ENCODE results near the gene SCN9A. TPM values are rescaled to one million over a fixed set of nuclear protein-coding genes. Genes with fewer than 3 reads are reported as not detected.

The SCN9A gene
- total RNA-seq, 1 experiment from 2014 or later: 3.4 TPM

DNA sequence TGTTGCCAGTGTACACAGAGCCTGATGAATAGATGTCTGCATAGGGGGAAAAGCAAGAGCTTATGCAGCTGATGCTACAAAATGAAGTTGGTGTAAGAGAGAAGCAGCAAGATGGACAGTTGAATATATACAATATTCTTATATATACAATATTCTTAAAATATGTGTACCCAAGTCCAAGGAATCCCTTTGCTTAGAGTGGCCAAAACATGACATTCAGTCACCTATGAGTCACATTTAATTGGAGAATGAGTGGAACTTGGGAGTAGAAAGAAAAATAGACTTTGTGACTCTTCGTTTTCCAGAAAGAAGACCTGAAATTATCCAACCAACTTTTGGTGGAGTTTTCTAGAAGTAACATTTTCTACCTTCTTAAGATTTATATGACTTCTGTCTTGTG is 81.8 kb downstream of the SCN9A start:
- no peak overlapping the region for H3K4me2 ChIP-seq
- H3K4me1 ChIP-seq (replicated peaks; ENCODE audit: insufficient read depth): no peaks in the 10 kb centered on the region
- no peaks in the 10 kb centered on the region for H3K9me2 ChIP-seq (ENCODE audit: insufficient read depth)
- H3K79me2 ChIP-seq (ENCODE audit: low read depth): no peaks in the 10 kb centered on the region
- no peak overlapping the region for H2AFZ ChIP-seq
- no peaks in the 10 kb centered on the region for H3K27me3 ChIP-seq (ENCODE audit: insufficient read depth, low read depth)
- H3F3A ChIP-seq (ENCODE audit: insufficient read depth, low read depth): no peaks in the 10 kb centered on the region
- no TSS peak for BruUV-seq (replicated peaks)
- TF ChIP-seq, protein P1, sequence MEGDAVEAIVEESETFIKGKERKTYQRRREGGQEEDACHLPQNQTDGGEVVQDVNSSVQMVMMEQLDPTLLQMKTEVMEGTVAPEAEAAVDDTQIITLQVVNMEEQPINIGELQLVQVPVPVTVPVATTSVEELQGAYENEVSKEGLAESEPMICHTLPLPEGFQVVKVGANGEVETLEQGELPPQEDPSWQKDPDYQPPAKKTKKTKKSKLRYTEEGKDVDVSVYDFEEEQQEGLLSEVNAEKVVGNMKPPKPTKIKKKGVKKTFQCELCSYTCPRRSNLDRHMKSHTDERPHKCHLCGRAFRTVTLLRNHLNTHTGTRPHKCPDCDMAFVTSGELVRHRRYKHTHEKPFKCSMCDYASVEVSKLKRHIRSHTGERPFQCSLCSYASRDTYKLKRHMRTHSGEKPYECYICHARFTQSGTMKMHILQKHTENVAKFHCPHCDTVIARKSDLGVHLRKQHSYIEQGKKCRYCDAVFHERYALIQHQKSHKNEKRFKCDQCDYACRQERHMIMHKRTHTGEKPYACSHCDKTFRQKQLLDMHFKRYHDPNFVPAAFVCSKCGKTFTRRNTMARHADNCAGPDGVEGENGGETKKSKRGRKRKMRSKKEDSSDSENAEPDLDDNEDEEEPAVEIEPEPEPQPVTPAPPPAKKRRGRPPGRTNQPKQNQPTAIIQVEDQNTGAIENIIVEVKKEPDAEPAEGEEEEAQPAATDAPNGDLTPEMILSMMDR (conservative IDR thresholded peaks at IDR 0.05): no peak
- TF ChIP-seq EZH2 (IDR thresholded peaks at IDR 0.05; ENCODE audit: low read depth): no peak
- H3K27ac ChIP-seq: no peak overlapping the region
- POLR2A ChIA-PET (ENCODE audit: unreplicated experiment): no interaction called here
- intact Hi-C loops (cut with micrococcal nuclease; ENCODE audit: unreplicated experiment): no loop called here
- no peaks in the 10 kb centered on the region for H3K36me3 ChIP-seq (ENCODE audit: low read depth)
- no peak for DNase-seq
- no peaks in the 10 kb centered on the region for H4K20me1 ChIP-seq (ENCODE audit: insufficient read depth)
- CTCF ChIA-PET: no interaction called here
- H3K4me3 ChIP-seq: no peak overlapping the region
- H3K9me3 ChIP-seq (ENCODE audit: insufficient read depth, low read depth): no peaks in the 10 kb centered on the region

DNA sequence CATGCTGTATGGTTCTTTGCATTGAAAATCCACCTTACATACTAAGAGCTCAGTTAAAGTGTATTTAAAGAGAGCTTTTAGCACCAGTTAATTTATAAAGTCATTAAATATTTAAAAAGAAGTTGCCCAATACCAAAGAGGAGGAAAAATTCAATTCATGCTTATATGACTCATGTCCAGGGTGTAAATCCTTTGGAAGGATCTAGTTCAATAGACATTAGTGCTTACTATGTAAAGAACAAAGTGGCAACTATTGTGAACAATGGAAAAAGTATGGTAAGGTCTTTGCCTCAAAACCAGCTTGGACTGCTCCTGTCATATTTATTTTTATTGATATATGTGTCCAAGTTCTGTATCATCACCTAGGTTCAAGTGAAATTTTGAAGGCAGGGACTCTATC is 90.5 kb downstream of the SCN9A start:
- H3K27me3 ChIP-seq (ENCODE audit: insufficient read depth, low read depth): no peaks in the 10 kb centered on the region
- no peaks in the 10 kb centered on the region for H3K79me2 ChIP-seq (ENCODE audit: low read depth)
- no TSS peak for BruUV-seq (replicated peaks)
- DNase-seq: no peak
- H3K36me3 ChIP-seq (ENCODE audit: low read depth): no peaks in the 10 kb centered on the region
- H3F3A ChIP-seq (ENCODE audit: insufficient read depth, low read depth): no peaks in the 10 kb centered on the region
- H3K4me3 ChIP-seq: no peak overlapping the region
- POLR2A ChIA-PET (ENCODE audit: unreplicated experiment): no interaction called here
- no peaks in the 10 kb centered on the region for H3K9me2 ChIP-seq (ENCODE audit: insufficient read depth)
- CTCF ChIA-PET: interaction anchor here (0.6 kb wide), 1 partner anchor 972 kb away, joined by 3 read pairs; no protein-coding TSS in a partner anchor
- no peaks in the 10 kb centered on the region for H3K9me3 ChIP-seq (ENCODE audit: insufficient read depth, low read depth)
- H4K20me1 ChIP-seq (ENCODE audit: insufficient read depth): no peaks in the 10 kb centered on the region
- no peak overlapping the region for H3K4me2 ChIP-seq
- H2AFZ ChIP-seq: no peak overlapping the region
- intact Hi-C loops (cut with micrococcal nuclease; ENCODE audit: unreplicated experiment): no loop called here
- H3K27ac ChIP-seq: no peak overlapping the region
- no peaks in the 10 kb centered on the region for H3K4me1 ChIP-seq (replicated peaks; ENCODE audit: insufficient read depth)
- TF ChIP-seq, protein P1 (conservative IDR thresholded peaks at IDR 0.05): no peak
- no peak for TF ChIP-seq EZH2 (IDR thresholded peaks at IDR 0.05; ENCODE audit: low read depth)

DNA sequence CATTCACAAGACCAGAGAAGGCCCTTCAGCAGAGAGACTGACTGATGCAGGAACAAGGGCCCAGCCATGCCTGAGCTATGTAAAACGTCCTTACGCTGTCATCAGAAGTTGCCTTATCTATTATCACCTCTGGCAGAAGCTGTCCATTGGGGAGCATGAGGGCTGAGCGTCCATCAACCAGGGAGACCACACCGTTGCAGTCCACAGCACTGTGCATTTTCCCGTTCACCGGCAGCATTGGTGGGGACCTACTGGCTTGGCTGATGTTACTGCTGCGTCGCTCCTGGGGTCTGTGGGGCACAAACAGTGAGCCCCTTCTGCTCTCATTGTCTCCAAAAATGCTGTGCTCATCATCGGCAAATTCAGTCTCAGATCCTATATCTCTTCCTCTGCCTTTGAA is 91.4 kb downstream of the SCN9A start:
- ChIA-PET CTCF (no interaction called here), POLR2A (ENCODE audit: unreplicated experiment) (interaction anchor here (0.6 kb wide), 1 partner anchor 723 kb away, joined by 5 read pairs; no protein-coding TSS in a partner anchor)
- no TSS peak for BruUV-seq (replicated peaks)
- H4K20me1 ChIP-seq (ENCODE audit: insufficient read depth): no peaks in the 10 kb centered on the region
- H3K4me1 ChIP-seq (replicated peaks; ENCODE audit: insufficient read depth): no peaks in the 10 kb centered on the region
- H3K4me2 ChIP-seq: no peak overlapping the region
- no peak for TF ChIP-seq EZH2 (IDR thresholded peaks at IDR 0.05; ENCODE audit: low read depth)
- TF ChIP-seq, protein P1 (conservative IDR thresholded peaks at IDR 0.05): no peak
- H3K4me3 ChIP-seq: no peak overlapping the region
- H3K9me3 ChIP-seq (ENCODE audit: insufficient read depth, low read depth): no peaks in the 10 kb centered on the region
- no peak overlapping the region for H3K27ac ChIP-seq
- DNase-seq: no peak
- no peaks in the 10 kb centered on the region for H3F3A ChIP-seq (ENCODE audit: insufficient read depth, low read depth)
- no peaks in the 10 kb centered on the region for H3K36me3 ChIP-seq (ENCODE audit: low read depth)
- H3K79me2 ChIP-seq (ENCODE audit: low read depth): no peaks in the 10 kb centered on the region
- intact Hi-C loops (cut with micrococcal nuclease; ENCODE audit: unreplicated experiment): no loop called here
- H3K27me3 ChIP-seq (ENCODE audit: insufficient read depth, low read depth): no peaks in the 10 kb centered on the region
- H2AFZ ChIP-seq: no peak overlapping the region
- no peaks in the 10 kb centered on the region for H3K9me2 ChIP-seq (ENCODE audit: insufficient read depth)

Data from PC-9 (cell line).